ENCODE data around the gene PTGS1.

The PTGS1 gene

GRCh38 chr9:122376796-122377195, 6.0 kb downstream of the PTGS1 start:
- DNase-seq: no peak

GRCh38 chr9:122377241-122378164, 6.7 kb downstream of the PTGS1 start:
- DNase-seq: no peak

GRCh38 chr9:122378236-122378635, 7.4 kb downstream of the PTGS1 start:
- no peak for DNase-seq

- no peak for DNase-seq
Observed at GRCh38 chr9:122379340-122379739, 8.5 kb downstream of the PTGS1 start.

- no peak for DNase-seq
Observed at GRCh38 chr9:122380293-122380692, 9.5 kb downstream of the PTGS1 start.

- DNase-seq: no peak
Observed at GRCh38 chr9:122381206-122381950, 10.6 kb downstream of the PTGS1 start.

GRCh38 chr9:122382901-122383850, 12.4 kb downstream of the PTGS1 start:
- no peak for DNase-seq

GRCh38 chr9:122383992-122384461, 13.2 kb downstream of the PTGS1 start:
- DNase-seq: no peak

- DNase-seq: no peak
Observed at GRCh38 chr9:122386311-122386872, 15.6 kb downstream of the PTGS1 start.

GRCh38 chr9:122387536-122387935, 16.7 kb downstream of the PTGS1 start:
- no peak for DNase-seq

- no peak for DNase-seq
Observed at GRCh38 chr9:122389195-122389594, 18.4 kb downstream of the PTGS1 start.

GRCh38 chr9:122389799-122390481, 19.1 kb downstream of the PTGS1 start:
- no peak for DNase-seq

GRCh38 chr9:122392284-122392683, 21.5 kb downstream of the PTGS1 start:
- DNase-seq: no peak

GRCh38 chr9:122392714-122393113, 21.9 kb downstream of the PTGS1 start:
- DNase-seq: no peak

- DNase-seq: no peak
Observed at GRCh38 chr9:122393284-122393983, 22.6 kb downstream of the PTGS1 start.

GRCh38 chr9:122394265-122395125, 23.7 kb downstream of the PTGS1 start:
- no peak for DNase-seq

- DNase-seq: no peak
Observed at GRCh38 chr9:122396614-122397148, 25.9 kb downstream of the PTGS1 start.

- DNase-seq: no peak
Observed at GRCh38 chr9:122397749-122398148, 26.9 kb downstream of the PTGS1 start.

GRCh38 chr9:122398371-122398924, 27.6 kb downstream of the PTGS1 start:
- no peak for DNase-seq
